Measurements from ENCODE around the gene DYSF. TPM values are rescaled to one million over a fixed set of nuclear protein-coding genes. Genes with fewer than 3 reads are reported as not detected.
"Not testable (repeated sequence)": the region's sequence is repeated elsewhere in the genome, so short reads cannot be mapped to it uniquely, and the experiment has no call there.

DYSF gene
- total RNA-seq, 1 donor from 2014 or later, result 23.2 TPM

- DNase-seq, result no peak
These were observed 20.1 kb downstream of the DYSF start for GRCh38 chr2:71473346-71474031.

DNA sequence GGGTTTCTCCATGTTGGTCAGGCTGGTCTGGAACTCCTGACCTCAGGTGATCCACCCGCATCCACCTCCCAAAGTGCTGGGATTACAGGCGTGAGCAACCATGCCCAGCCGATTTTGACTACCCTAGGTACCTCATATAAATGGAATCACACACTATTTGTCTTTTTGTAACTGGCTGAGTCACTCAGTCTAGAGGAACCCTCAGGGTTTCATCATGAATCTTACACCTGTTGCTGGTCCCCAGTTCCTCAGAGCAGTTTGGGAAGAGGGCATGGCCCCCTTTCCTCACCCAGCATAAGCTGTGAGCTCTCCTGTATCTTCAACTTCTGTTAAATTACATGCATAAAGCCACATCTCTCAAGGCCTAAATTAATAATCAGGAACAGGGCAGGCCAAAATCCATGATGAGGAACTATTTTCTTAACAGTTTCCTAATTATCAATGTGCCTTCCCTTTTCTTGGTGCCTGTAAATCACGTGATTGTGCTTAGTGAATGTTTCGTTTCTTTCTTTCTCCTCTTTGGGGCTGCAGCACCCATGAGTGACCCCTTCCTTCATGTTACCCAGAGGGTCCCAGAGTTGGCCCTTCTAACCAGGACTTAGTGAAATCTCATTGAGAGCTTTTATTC, 20.9 kb downstream of the DYSF start:
- no peak for DNase-seq

- no peak for DNase-seq
These were observed 21.5 kb downstream of the DYSF start for GRCh38 chr2:71474744-71475397.

DNA sequence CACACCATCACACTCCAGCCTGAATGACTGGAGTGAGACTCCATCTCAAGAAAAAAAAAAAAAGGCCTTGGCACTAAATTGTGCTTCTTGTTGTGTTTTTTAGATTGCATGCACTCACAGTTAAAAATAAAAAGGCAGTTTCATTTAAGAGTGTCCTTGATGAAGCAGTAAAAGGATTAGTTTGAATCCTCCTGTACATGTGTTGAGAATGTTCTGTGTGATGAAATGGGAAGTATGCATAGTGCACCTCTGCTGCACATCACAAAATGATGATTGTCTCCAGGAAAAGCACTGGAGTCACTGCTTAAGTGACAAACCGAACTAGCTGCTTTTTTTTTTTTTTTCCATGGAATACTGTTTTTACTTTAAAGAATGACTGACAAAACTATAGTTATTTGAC, 23.1 kb downstream of the DYSF start:
- DNase-seq, result no peak

- no peak for DNase-seq
These were observed 23.9 kb downstream of the DYSF start for GRCh38 chr2:71477231-71477691.

DNA sequence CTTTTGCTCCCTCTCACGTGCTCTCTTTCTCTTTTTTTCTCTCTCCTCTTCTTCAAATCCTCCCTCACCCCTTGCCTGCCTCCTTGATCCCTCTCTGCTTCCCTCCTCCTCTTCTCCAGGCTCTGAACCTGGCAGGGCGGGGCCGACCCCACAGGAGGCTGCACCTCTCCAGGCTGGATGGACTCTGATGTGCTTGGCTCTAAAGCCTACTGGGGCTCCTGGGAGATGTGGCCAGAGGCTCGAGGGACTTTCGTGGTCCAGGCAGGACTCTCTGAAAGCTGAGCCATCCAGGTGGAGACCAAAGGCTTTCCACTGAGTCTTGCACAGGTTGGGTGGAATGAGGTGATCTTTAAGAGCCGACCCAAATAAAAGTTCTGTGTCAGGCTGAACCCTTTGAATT, 25.4 kb downstream of the DYSF start:
- no peak for DNase-seq

GRCh38 chr2:71479261-71479660, 25.9 kb downstream of the DYSF start:
- no peak for DNase-seq

- no peak for DNase-seq
These were observed 27.8 kb downstream of the DYSF start for GRCh38 chr2:71481111-71481510.

DNA sequence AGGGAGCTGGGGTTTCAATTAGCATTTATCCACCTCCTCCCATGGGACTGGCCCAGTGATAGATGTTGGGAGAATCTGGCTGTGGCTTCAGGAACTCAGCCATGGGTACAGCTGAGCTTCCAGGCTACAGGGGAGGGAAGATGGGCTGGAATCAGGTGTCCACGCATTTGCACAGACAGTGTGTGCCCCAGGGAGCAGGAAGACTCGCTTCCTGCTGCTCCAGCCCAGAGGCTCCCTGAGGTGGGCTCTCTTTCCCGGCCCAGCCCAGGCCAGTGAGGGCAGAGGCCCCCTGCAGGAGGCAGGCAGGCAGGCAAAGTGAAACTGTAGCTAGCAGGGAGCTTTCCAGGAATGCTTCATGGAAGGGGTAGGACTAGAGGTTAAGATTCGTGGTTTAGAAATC, 28.7 kb downstream of the DYSF start:
- no peak for DNase-seq

GRCh38 chr2:71483246-71483645, 29.9 kb downstream of the DYSF start:
- no peak for DNase-seq

GRCh38 chr2:71484354-71484753, 31.0 kb downstream of the DYSF start:
- no peak for DNase-seq

GRCh38 chr2:71486881-71487640, 33.7 kb downstream of the DYSF start:
- no peak for DNase-seq

GRCh38 chr2:71491551-71491950, 38.2 kb downstream of the DYSF start:
- not testable (repeated sequence) for DNase-seq

GRCh38 chr2:71492112-71492511, 38.8 kb downstream of the DYSF start:
- no peak for DNase-seq

DNA sequence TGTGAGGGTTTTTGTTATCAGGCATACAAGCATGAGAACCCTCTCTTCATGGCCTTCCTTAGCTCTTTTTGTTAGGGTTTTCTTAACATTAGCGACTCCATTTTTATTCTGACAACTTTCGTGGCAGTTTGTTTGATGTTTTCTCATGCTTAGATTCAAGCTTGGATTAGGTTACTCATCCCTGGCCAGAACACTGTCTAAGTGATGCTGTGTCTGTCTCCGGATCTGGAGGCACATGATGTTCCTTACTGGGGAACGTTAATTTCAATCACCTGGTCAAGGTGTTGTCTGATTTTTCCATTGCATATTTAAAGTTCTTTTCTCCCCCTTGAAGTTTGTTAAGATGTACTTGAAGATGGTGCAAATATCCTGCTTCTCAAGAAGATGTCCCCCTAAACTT, 40.7 kb downstream of the DYSF start:
- DNase-seq, result no peak

DNA sequence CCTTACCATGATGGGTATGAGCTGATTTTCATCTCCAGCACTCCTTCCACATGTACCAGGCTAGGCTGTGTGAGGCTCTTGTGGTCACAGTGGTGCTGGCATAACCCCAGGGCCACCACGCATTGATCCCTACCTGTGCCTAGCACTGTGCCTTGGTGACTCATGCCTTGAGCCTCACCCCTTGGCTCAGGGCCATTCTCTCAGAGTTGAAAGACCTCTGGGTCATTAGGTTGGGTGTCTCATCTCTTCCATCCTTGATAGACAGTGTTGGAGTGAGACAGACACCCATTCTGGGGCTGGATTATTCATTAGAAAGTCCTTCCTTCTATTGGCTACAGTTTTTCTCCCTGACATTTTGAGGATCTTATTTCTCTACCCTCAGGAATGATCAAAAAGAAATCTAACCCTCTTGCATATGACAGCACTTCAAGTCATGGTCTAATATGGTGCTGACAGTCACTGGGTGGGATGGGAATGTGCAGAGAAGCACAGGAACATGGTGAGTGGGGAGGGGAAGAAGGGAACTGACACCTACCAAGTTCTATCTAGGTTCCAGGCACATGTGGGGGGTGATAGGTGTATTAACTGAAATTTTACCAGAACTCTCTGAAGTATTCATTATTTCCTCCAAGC, 41.3 kb downstream of the DYSF start:
- no peak for DNase-seq

GRCh38 chr2:71496156-71496770, 42.9 kb downstream of the DYSF start:
- no peak for DNase-seq

- DNase-seq, result no peak
These were observed 44.9 kb downstream of the DYSF start for GRCh38 chr2:71498261-71498701.

GRCh38 chr2:71499691-71500090, 46.3 kb downstream of the DYSF start:
- no peak for DNase-seq

GRCh38 chr2:71500426-71501079, 47.2 kb downstream of the DYSF start:
- DNase-seq, result no peak

Measured in skin of body (tissue), 2 donors.